PFSK-1 (cell line): ENCODE data around the gene VPS4B.

Source experiments
- FOXP2 ChIP-seq: optimal IDR thresholded peaks from 2 replicates; pipeline ENCODE3; 2011; ENCODE audit warnings: borderline replicate concordance, control low read depth, inconsistent platforms; ENCODE audit not compliant: insufficient read depth; ENCODE audit errors: extremely low read length, extremely low read depth
- POLR2AphosphoS5 ChIP-seq: IDR thresholded peaks from 2 replicates; pipeline ENCODE4 v1.6.1; 2012; ENCODE audit warnings: low read depth, mild to moderate bottlenecking, control low read depth, low read length, moderate library complexity
- REST ChIP-seq, 2 experiments: IDR thresholded peaks; 2 replicates each; pipeline versions ENCODE4 v1.6.1 to v1.8.0; 2011 to 2012; ENCODE audit warnings: low read depth in 2 of 2, low read length in 2 of 2, control low read depth in 1 of 2, inconsistent platforms in 1 of 2, mild to moderate bottlenecking in 1 of 2, moderate library complexity in 1 of 2; ENCODE audit not compliant: insufficient read depth in 1 of 2
- SIN3A ChIP-seq: IDR thresholded peaks from 2 replicates; pipeline ENCODE4 v1.6.1; 2012; ENCODE audit warnings: mild to moderate bottlenecking, low read length, moderate library complexity, borderline replicate concordance; ENCODE audit not compliant: insufficient read depth
- TAF1 ChIP-seq: IDR thresholded peaks from 2 replicates; pipeline ENCODE4 v1.6.1; 2012; ENCODE audit warnings: low read length, control low read depth, borderline replicate concordance; ENCODE audit not compliant: insufficient read depth

The VPS4B gene

DNA sequence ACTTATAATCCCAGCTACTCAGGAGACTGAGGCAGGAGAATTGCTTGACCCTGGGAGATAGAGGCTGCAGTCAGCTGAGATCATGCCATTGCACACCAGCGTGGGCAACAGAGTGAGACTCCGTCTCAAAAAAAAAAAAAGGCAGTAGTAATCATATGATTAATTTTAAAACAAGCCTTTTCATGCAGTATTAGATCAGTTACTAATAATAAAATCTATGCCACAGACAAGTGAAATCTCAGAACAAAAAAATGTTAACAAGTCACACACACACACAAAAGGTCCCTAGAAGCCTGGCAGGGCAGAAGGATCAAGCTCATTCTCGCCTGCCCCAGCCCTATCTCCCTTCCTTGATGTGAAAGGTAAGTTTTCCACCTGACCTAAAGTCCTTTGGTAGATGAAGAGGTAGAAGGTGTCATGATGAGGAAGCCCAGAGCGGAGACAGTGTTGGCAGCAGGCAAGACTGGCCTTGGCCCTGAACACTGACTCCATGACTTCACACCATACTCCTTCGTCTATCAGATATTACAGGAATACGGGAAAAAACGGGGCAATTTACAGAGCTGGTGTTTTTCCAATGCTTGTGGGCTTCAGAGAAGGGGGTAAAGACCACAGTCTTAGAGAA is 65.9 kb downstream of the VPS4B start:
- TF ChIP-seq FOXP2 (no peak), SIN3A (no peak), TAF1 (no peak), REST (IDR thresholded peaks at IDR 0.05; ENCODE audit: insufficient read depth in 1 of 2, low read depth in 2 of 2, low read length in 2 of 2) (no peak), POLR2AphosphoS5 (no peak)

DNA sequence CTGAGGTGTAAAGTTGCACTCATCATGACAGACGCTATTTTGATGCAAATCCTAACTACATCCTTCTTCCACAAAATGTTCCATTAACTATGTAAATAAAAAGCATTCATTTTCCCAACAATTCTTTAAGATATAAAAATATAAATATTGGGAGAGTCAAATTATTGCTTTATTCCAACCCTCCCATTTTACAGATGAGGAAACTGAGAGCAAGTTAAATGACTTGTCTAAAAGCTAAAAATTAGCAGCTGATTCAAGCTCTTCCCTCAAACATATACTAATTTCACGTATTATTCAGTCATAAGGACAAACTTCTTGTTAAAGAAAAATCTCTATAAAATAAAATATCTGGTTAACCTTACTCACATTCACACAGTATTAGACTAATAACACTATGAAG is 72.0 kb downstream of the VPS4B start:
- TF ChIP-seq FOXP2 = no peak
- TF ChIP-seq SIN3A = no peak
- TF ChIP-seq TAF1 = no peak
- no peak for TF ChIP-seq REST (IDR thresholded peaks at IDR 0.05; ENCODE audit: insufficient read depth in 1 of 2, low read depth in 2 of 2, low read length in 2 of 2)
- TF ChIP-seq POLR2AphosphoS5 = no peak

DNA sequence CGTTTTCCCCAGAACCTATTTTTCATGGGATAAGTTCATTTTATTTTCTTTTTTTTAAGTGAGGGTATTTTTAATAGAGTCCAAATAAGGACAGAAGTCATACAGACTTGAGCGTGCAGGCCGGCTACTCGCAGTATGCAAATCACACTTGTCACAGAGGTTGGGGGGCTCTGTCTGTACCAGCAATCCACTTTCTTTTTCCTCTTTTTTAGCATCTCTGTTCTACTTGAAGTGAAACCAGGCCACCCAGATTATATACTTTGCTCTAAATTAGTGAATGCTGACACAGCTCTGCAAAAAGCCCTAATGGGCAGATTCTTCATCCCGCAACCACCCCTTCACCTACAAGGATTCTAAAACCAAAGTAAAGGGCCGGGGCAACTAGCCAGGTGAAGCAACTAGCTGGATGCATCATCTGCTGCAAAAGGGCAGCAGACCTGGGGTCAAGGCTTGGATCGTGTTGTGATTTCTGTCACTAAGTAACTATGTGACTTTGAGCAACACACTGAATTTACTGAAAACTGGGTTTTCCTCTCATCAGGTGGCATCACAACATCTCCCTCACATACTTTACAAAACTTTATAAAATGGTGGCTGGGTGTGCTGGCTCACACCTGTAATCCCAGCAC is 73.7 kb downstream of the VPS4B start:
- TF ChIP-seq SIN3A = no peak
- no peak for TF ChIP-seq POLR2AphosphoS5
- no peak for TF ChIP-seq REST (IDR thresholded peaks at IDR 0.05; ENCODE audit: insufficient read depth in 1 of 2, low read depth in 2 of 2, low read length in 2 of 2)
- no peak for TF ChIP-seq TAF1
- TF ChIP-seq FOXP2 = no peak

GRCh38 chr18:63346480-63347183 is 75.6 kb downstream of the VPS4B start:
- TF ChIP-seq REST (IDR thresholded peaks at IDR 0.05; ENCODE audit: insufficient read depth in 1 of 2, low read depth in 2 of 2, low read length in 2 of 2) (no peak), POLR2AphosphoS5 (no peak), FOXP2 (no peak), TAF1 (no peak), SIN3A (no peak)
